HCT116 (cell line): ENCODE data around the gene SNX19.

Source experiments
- CTCF ChIP-seq, 3 experiments: fragments of 200-600 bp in 1 of 3; sonication (generic) in 1 of 3; IDR thresholded peaks in 2 of 3; conservative IDR thresholded peaks in 1 of 3; 2 replicates each; pipeline ENCODE4 v1.5.1; 2012 to 2017; ENCODE audit warnings: low read depth in 2 of 3, low read length in 2 of 3, antibody characterized with exemption in 1 of 3, borderline replicate concordance in 1 of 3, control low read depth in 1 of 3, mild to moderate bottlenecking in 1 of 3, mixed read lengths in 1 of 3, mixed run types in 1 of 3, moderate library complexity in 1 of 3; ENCODE audit not compliant: insufficient read depth in 1 of 3
- EGR1 ChIP-seq: IDR thresholded peaks from 2 replicates; pipeline ENCODE4 v1.6.1; 2012; ENCODE audit warnings: low read depth
- EZH2 ChIP-seq: fragments of 200-600 bp; sonication (generic); IDR thresholded peaks from 2 replicates; pipeline ENCODE4 v1.6.1; 2017; ENCODE audit warnings: antibody characterized with exemption, mixed run types
- EZH2phosphoT487 ChIP-seq: fragments of 200-600 bp; IDR thresholded peaks from 2 replicates; pipeline ENCODE4 v1.6.1; 2018; ENCODE audit warnings: antibody characterized with exemption, borderline replicate concordance
- POLR2A ChIP-seq: IDR thresholded peaks from 2 replicates; pipeline ENCODE4 v1.7.0; 2011; ENCODE audit warnings: borderline replicate concordance; ENCODE audit not compliant: insufficient read depth, insufficient read length; ENCODE audit errors: extremely low read depth
- POLR2AphosphoS5 ChIP-seq: IDR thresholded peaks from 2 replicates; pipeline ENCODE4 v1.6.1; 2011; ENCODE audit warnings: mild to moderate bottlenecking, low read depth, low read length, moderate library complexity
- RAD21 ChIP-seq: IDR thresholded peaks from 2 replicates; pipeline ENCODE4 v1.6.1; 2012; ENCODE audit warnings: low read depth, mild to moderate bottlenecking
- REST ChIP-seq: IDR thresholded peaks from 2 replicates; pipeline ENCODE4 v1.6.1; 2012; ENCODE audit warnings: low read depth
- SP1 ChIP-seq: IDR thresholded peaks from 2 replicates; pipeline ENCODE4 v1.6.1; 2012; ENCODE audit warnings: low read depth
- TCF7L2 ChIP-seq: IDR thresholded peaks from 2 replicates; pipeline ENCODE4 v1.7.0; 2011; ENCODE audit warnings: borderline replicate concordance, inconsistent platforms; ENCODE audit not compliant: insufficient read depth, insufficient read length; ENCODE audit errors: extremely low read depth
- YY1 ChIP-seq: IDR thresholded peaks from 2 replicates; pipeline ENCODE4 v1.6.1; 2011; ENCODE audit warnings: low read length, low read depth, moderate library complexity, mild to moderate bottlenecking; ENCODE audit not compliant: insufficient replicate concordance; ENCODE audit errors: extremely low read depth
- ZFX ChIP-seq: fragments of 450-650 bp; IDR thresholded peaks from 2 replicates; pipeline ENCODE4 v1.6.1; 2017
- ZNF274 ChIP-seq: fragments of 200-500 bp; sonication (Bioruptor generic); IDR thresholded peaks from 2 replicates; pipeline ENCODE4 v1.6.1; 2014; ENCODE audit warnings: mild to moderate bottlenecking, low read depth, low read length, inconsistent platforms

GRCh38 chr11:130837194-130837593, 79.1 kb downstream of the SNX19 start:
- no peak for TF ChIP-seq EGR1
- no peak for TF ChIP-seq CTCF (IDR thresholded peaks at IDR 0.05 in 2 of 3, conservative IDR thresholded peaks at IDR 0.05 in 1 of 3; ENCODE audit: borderline replicate concordance in 1 of 3, insufficient read depth in 1 of 3, low read depth in 2 of 3, low read length in 2 of 3)
- TF ChIP-seq RAD21: no peak
- no peak for TF ChIP-seq TCF7L2
- TF ChIP-seq POLR2A: no peak
- no peak for TF ChIP-seq REST
- no peak for TF ChIP-seq EZH2
- no peak for TF ChIP-seq YY1
- TF ChIP-seq ZNF274: no peak
- no peak for TF ChIP-seq POLR2AphosphoS5
- no peak for TF ChIP-seq SP1
- TF ChIP-seq ZFX: no peak
- TF ChIP-seq EZH2phosphoT487: no peak
